HG02938 (cell line): ENCODE measurements around the gene PLB1.

Source experiments
- ATAC-seq: cut with Tn5 transposase; IDR thresholded peaks from one replicate; pipeline ENCODE4 v1.9.1; 2021; ENCODE audit warnings: mild to moderate bottlenecking, moderate library complexity; ENCODE audit not compliant: unreplicated experiment

Gene PLB1

GRCh38 chr2:28639836-28640235, 144.0 kb downstream of the PLB1 start:
- ATAC-seq: no peak

GRCh38 chr2:28640260-28640907, 144.5 kb downstream of the PLB1 start:
- no peak for ATAC-seq

- no peak for ATAC-seq
Measured at GRCh38 chr2:28640908-28641300, 145.0 kb downstream of the PLB1 start.

GRCh38 chr2:28642796-28643195, 146.9 kb downstream of the PLB1 start:
- no peak for ATAC-seq

- ATAC-seq: no peak
Measured at GRCh38 chr2:28643327-28643726, 147.5 kb downstream of the PLB1 start.

- ATAC-seq: no peak
Measured at GRCh38 chr2:28643911-28644334, 148.1 kb downstream of the PLB1 start.

- ATAC-seq: no peak
Measured at GRCh38 chr2:28644760-28645159, 148.9 kb downstream of the PLB1 start.

- no peak for ATAC-seq
Measured at GRCh38 chr2:28645553-28645952, 149.7 kb downstream of the PLB1 start.

- no peak for ATAC-seq
Measured at GRCh38 chr2:28647682-28648081, 151.8 kb downstream of the PLB1 start.

- ATAC-seq: no peak
Measured at GRCh38 chr2:28648147-28648546, 152.3 kb downstream of the PLB1 start.

GRCh38 chr2:28648671-28649395, 153.0 kb downstream of the PLB1 start:
- no peak for ATAC-seq

- ATAC-seq: peak; percentile 56
Measured at GRCh38 chr2:28649481-28650265, 153.8 kb downstream of the PLB1 start.

- no peak for ATAC-seq
Measured at GRCh38 chr2:28650266-28650584, 154.4 kb downstream of the PLB1 start.

GRCh38 chr2:28652217-28652616, 156.4 kb downstream of the PLB1 start:
- ATAC-seq: no peak

GRCh38 chr2:28653892-28654662, 158.2 kb downstream of the PLB1 start:
- no peak for ATAC-seq

GRCh38 chr2:28654663-28655320, 158.9 kb downstream of the PLB1 start:
- no peak for ATAC-seq

GRCh38 chr2:28656937-28657615, 161.2 kb downstream of the PLB1 start:
- no peak for ATAC-seq

GRCh38 chr2:28658369-28658768, 162.5 kb downstream of the PLB1 start:
- no peak for ATAC-seq

- no peak for ATAC-seq
Measured at GRCh38 chr2:28659127-28659526, 163.3 kb downstream of the PLB1 start.

- ATAC-seq: no peak
Measured at GRCh38 chr2:28661589-28662001, 165.7 kb downstream of the PLB1 start.
